Small intestine (tissue), 7 donors: ENCODE data around the gene C1orf87. TPM values are rescaled to one million over a fixed set of nuclear protein-coding genes. Genes with fewer than 3 reads are reported as not detected.

ENCODE experiments used
- DNase-seq, 2 donors: peaks; one replicate each; pipeline versions ENCODE4 v3.0.0 to v3.0.0-alpha.2; 2013
- FAIRE-seq: peaks from 2 replicates; lab custom pipeline; 2012; peaks lifted over from hg19 to GRCh38; lab: Jason Lieb, UNC
- H3K27ac ChIP-seq, 3 donors: one replicate each; pipeline ENCODE4 v1.5.1; 2013; ENCODE audit warnings: low read length in 2 of 3, mild to moderate bottlenecking in 2 of 3, control low read depth in 1 of 3, inconsistent platforms in 1 of 3, low read depth in 1 of 3, moderate library complexity in 1 of 3
- H3K27me3 ChIP-seq, 3 donors: one replicate each; pipeline ENCODE4 v1.6.1; 2013; ENCODE audit warnings: low read length in 3 of 3, inconsistent platforms in 1 of 3; ENCODE audit not compliant: control insufficient read depth in 3 of 3, insufficient read depth in 3 of 3
- H3K36me3 ChIP-seq, 3 donors: one replicate each; pipeline ENCODE4 v1.6.1; 2013; ENCODE audit warnings: low read length in 3 of 3, inconsistent platforms in 1 of 3, low read depth in 1 of 3, mild to moderate bottlenecking in 1 of 3, moderate library complexity in 1 of 3; ENCODE audit not compliant: control insufficient read depth in 3 of 3, insufficient read depth in 2 of 3
- H3K4me1 ChIP-seq, 3 donors: one replicate each; pipeline ENCODE4 v1.6.1; 2013; ENCODE audit warnings: low read length in 2 of 3, inconsistent platforms in 1 of 3, low read depth in 1 of 3, mild to moderate bottlenecking in 1 of 3, moderate library complexity in 1 of 3; ENCODE audit not compliant: control insufficient read depth in 3 of 3, insufficient read depth in 2 of 3
- H3K4me3 ChIP-seq, 3 donors: one replicate each; pipeline ENCODE4 v1.5.1; 2013; ENCODE audit warnings: low read length in 3 of 3, control low read depth in 1 of 3, inconsistent platforms in 1 of 3, low read depth in 1 of 3, mild to moderate bottlenecking in 1 of 3, moderate library complexity in 1 of 3
- H3K9me3 ChIP-seq, 2 donors: one replicate each; pipeline ENCODE4 v1.6.1; 2013; ENCODE audit warnings: low read depth in 1 of 2, low read length in 1 of 2; ENCODE audit not compliant: control insufficient read depth in 2 of 2, insufficient read depth in 1 of 2
- WGBS, 3 donors: extraction: QIAGEN DNeasy Blood & Tissue Kit; methylation state at CpG; one replicate each; pipeline ENCODE4 v1.1.7; 2013; 5-methylcytosine and 5-hydroxymethylcytosine counted together
- polyA plus RNA-seq, 4 donors: library from polyadenylated mRNA; stranded (reverse) in 3 of 4; unstranded in 1 of 4; fragments of 200-250 nt in 3 of 4; fragments of 120-200 nt in 1 of 4; gene quantifications; one replicate each; pipeline versions ENCODE4 v1.2.1 to v1.2.3, GENCODE V29; 2013
- donor health status: healthy with polysubstance abuse.
- donor health status: control.
- donor health status: control.
- donor health status: Bipolar disorder and iron deficiency.
- donor health status: healthy.

The C1orf87 gene
- polyA plus RNA-seq, 4 donors, result not detected

GRCh38 chr1:60033066-60033465 is 40.5 kb downstream of the C1orf87 start:
- no peak for FAIRE-seq
- Histone ChIP-seq H3K27ac (no peak overlapping the region), H3K4me3 (no peak overlapping the region)

DNA sequence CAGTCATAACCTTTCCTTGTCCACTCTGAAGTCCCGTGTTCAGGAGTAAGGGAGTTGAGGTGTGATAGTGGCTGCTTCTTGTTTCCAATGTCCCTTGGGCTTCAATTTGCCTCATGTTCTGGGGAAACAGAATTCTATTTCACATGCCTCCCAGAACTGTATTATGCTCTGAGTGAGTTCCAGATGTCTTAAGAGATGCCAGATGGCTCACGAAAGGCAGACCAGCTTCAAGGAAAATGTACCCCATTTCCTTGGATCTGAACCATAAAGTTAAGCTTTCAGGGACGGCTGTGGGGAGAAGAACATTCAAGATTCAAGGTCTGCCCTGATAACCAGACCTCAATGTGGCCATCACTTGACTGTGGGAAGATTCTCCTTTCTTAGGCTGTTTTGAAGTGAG is 42.4 kb downstream of the C1orf87 start:
- H3K9me3 ChIP-seq, result no peaks in the 10 kb centered on the region
- H3K4me3 ChIP-seq, result no peak overlapping the region
- FAIRE-seq (no peak), DNase-seq (no peak)
- H3K27me3 ChIP-seq, result no peaks in the 10 kb centered on the region
- H3K27ac ChIP-seq, result no peak overlapping the region
- no peaks in the 10 kb centered on the region for H3K36me3 ChIP-seq
- 72 to 77% (median 76%) methylated on average over 3 of the region's 3 CpGs for WGBS, 3 donors
- H3K4me1 ChIP-seq, result peaks cover 0 to 7% (median 0%) of the 10 kb centered on the region in 3 donors

More at GRCh38 chr1:60033066-60033465, 40.5 kb downstream of the C1orf87 start:
- no peak for DNase-seq
- Histone ChIP-seq H3K36me3 (no peaks in the 10 kb centered on the region), H3K4me1 (peaks cover 0 to 11% (median 0%) of the 10 kb centered on the region in 3 donors), H3K9me3 (no peaks in the 10 kb centered on the region), H3K27me3 (no peaks in the 10 kb centered on the region)
- 98 to 100% (median 100%) methylated on average over 1 of the region's 1 CpG for WGBS, 3 donors

DNA sequence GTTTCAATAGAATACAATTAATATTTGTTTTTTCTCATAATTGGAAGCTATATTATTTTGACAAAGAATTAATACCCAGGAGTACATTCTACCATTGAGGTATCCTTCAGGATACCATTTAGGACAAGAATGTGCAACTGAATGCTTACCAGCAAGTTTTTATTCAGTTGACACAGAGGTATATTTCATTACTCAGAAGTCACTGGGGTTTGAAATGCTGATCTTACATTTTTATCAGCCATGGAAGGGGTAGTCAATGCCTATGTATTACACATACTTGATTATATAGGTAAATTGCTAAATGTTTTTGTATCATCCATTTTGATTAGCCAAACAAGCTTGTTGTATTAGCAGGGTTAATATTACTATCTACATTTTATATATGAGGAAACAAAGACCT is 48.0 kb downstream of the C1orf87 start:
- FAIRE-seq (no peak), DNase-seq (no peak)
- H3K27me3 ChIP-seq, result no peaks in the 10 kb centered on the region
- no peaks in the 10 kb centered on the region for H3K9me3 ChIP-seq
- no peaks in the 10 kb centered on the region for H3K36me3 ChIP-seq
- H3K4me3 ChIP-seq, result no peak overlapping the region
- no peak overlapping the region for H3K27ac ChIP-seq
- H3K4me1 ChIP-seq, result no peaks in the 10 kb centered on the region

GRCh38 chr1:60017508-60018205 is 55.9 kb downstream of the C1orf87 start:
- no peaks in the 10 kb centered on the region for H3K4me1 ChIP-seq
- 76 to 80% (median 77%) methylated on average over 4 of the region's 4 CpGs for WGBS, 3 donors
- FAIRE-seq (no peak), DNase-seq (no peak)
- H3K36me3 ChIP-seq, result no peaks in the 10 kb centered on the region
- H3K4me3 ChIP-seq, result no peak overlapping the region
- peaks cover 0 to 7% of the 10 kb centered on the region in 2 donors for H3K9me3 ChIP-seq
- H3K27me3 ChIP-seq, result no peaks in the 10 kb centered on the region
- no peak overlapping the region for H3K27ac ChIP-seq

- no peaks in the 10 kb centered on the region for H3K9me3 ChIP-seq
- no peak for DNase-seq
- H3K27me3 ChIP-seq, result no peaks in the 10 kb centered on the region
- H3K36me3 ChIP-seq, result no peaks in the 10 kb centered on the region
- 58 to 61% (median 60%) methylated on average over 1 of the region's 1 CpG for WGBS, 3 donors
- H3K4me1 ChIP-seq, result no peaks in the 10 kb centered on the region
- no peak overlapping the region for H3K4me3 ChIP-seq
- H3K27ac ChIP-seq, result no peak overlapping the region
- FAIRE-seq, result no peak
Measured at GRCh38 chr1:60010690-60011089, 62.9 kb downstream of the C1orf87 start.

- Histone ChIP-seq H3K4me3 (no peak overlapping the region), H3K36me3 (no peaks in the 10 kb centered on the region), H3K27ac (no peak overlapping the region), H3K9me3 (no peaks in the 10 kb centered on the region), H3K4me1 (no peaks in the 10 kb centered on the region), H3K27me3 (no peaks in the 10 kb centered on the region)
- DNase-seq, result no peak
- 66 to 74% (median 68%) methylated on average over 4 of the region's 4 CpGs for WGBS, 3 donors
- FAIRE-seq, result no peak
Measured at GRCh38 chr1:60008500-60008899, 65.1 kb downstream of the C1orf87 start.

- FAIRE-seq (no peak), DNase-seq (no peak)
- no peaks in the 10 kb centered on the region for H3K36me3 ChIP-seq
- H3K27me3 ChIP-seq, result peaks cover 0 to 3% (median 3%) of the 10 kb centered on the region in 3 donors
- 57 to 75% (median 70%) methylated on average over 3 of the region's 3 CpGs for WGBS, 3 donors
- H3K4me1 ChIP-seq, result no peaks in the 10 kb centered on the region
- no peak overlapping the region for H3K4me3 ChIP-seq
- H3K9me3 ChIP-seq, result no peaks in the 10 kb centered on the region
- no peak overlapping the region for H3K27ac ChIP-seq
Measured at GRCh38 chr1:60000625-60001024, 72.9 kb downstream of the C1orf87 start.

- FAIRE-seq (no peak), DNase-seq (no peak)
- Histone ChIP-seq H3K9me3 (no peaks in the 10 kb centered on the region), H3K27ac (no peak overlapping the region), H3K4me3 (no peak overlapping the region), H3K4me1 (no peaks in the 10 kb centered on the region), H3K36me3 (no peaks in the 10 kb centered on the region), H3K27me3 (peaks cover 0 to 3% (median 3%) of the 10 kb centered on the region in 3 donors)
- 84 to 88% (median 87%) methylated on average over 2 of the region's 2 CpGs for WGBS, 3 donors
Measured at GRCh38 chr1:59999746-60000145, 73.8 kb downstream of the C1orf87 start.

DNA sequence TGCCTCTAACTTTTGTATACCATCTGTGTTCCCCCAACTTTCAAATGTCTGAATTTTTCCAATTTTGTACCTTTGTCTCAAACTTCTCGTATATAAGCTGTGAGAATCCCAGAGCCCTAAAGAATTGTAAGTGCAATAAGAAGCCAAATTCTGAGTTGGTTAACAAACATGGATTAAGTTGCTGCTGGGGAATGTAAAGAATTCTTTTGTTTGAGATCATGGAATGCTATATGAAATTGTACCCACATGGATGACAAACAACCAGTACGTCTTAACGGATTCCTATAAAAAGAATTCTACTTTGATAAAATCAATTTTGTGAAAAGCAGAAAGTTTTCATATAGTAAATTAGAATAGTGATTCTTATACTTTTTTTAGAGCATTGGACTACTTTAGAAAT is 74.6 kb downstream of the C1orf87 start:
- Histone ChIP-seq H3K27me3 (peaks cover 0 to 3% (median 3%) of the 10 kb centered on the region in 3 donors), H3K4me3 (no peak overlapping the region), H3K36me3 (no peaks in the 10 kb centered on the region), H3K27ac (no peak overlapping the region), H3K9me3 (no peaks in the 10 kb centered on the region), H3K4me1 (no peaks in the 10 kb centered on the region)
- FAIRE-seq (no peak), DNase-seq (no peak)
- WGBS, 3 donors, result 83 to 88% (median 86%) methylated on average over 3 of the region's 3 CpGs
